Measurements from ENCODE around the gene NCK2.

NCK2 gene

GRCh38 chr2:105809097-105809473 lies 64.4 kb downstream of the NCK2 start:
- in situ Hi-C loops (cut with MboI; ENCODE audit: low pct_unique_long_range_greater_than_20kb, low sequenced_read_pairs, unreplicated experiment): no loop called here
- TF ChIP-seq, protein P1, sequence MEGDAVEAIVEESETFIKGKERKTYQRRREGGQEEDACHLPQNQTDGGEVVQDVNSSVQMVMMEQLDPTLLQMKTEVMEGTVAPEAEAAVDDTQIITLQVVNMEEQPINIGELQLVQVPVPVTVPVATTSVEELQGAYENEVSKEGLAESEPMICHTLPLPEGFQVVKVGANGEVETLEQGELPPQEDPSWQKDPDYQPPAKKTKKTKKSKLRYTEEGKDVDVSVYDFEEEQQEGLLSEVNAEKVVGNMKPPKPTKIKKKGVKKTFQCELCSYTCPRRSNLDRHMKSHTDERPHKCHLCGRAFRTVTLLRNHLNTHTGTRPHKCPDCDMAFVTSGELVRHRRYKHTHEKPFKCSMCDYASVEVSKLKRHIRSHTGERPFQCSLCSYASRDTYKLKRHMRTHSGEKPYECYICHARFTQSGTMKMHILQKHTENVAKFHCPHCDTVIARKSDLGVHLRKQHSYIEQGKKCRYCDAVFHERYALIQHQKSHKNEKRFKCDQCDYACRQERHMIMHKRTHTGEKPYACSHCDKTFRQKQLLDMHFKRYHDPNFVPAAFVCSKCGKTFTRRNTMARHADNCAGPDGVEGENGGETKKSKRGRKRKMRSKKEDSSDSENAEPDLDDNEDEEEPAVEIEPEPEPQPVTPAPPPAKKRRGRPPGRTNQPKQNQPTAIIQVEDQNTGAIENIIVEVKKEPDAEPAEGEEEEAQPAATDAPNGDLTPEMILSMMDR (IDR thresholded peaks at IDR 0.05; ENCODE audit: extremely low read depth, insufficient read depth, missing control alignments): no peak
- DNase-seq (ENCODE audit: low spot score): no peak

- no peak for DNase-seq (ENCODE audit: low spot score)
- TF ChIP-seq, protein P1 (IDR thresholded peaks at IDR 0.05; ENCODE audit: extremely low read depth, insufficient read depth, missing control alignments): no peak
- in situ Hi-C loops (cut with MboI; ENCODE audit: low pct_unique_long_range_greater_than_20kb, low sequenced_read_pairs, unreplicated experiment): no loop called here
These were observed 65.0 kb downstream of the NCK2 start for GRCh38 chr2:105809723-105810122.

GRCh38 chr2:105812180-105813044 lies 67.7 kb downstream of the NCK2 start:
- DNase-seq (ENCODE audit: low spot score): peak; percentile 82
- in situ Hi-C loops (cut with MboI; ENCODE audit: low pct_unique_long_range_greater_than_20kb, low sequenced_read_pairs, unreplicated experiment): no loop called here
- TF ChIP-seq, protein P1 (IDR thresholded peaks at IDR 0.05; ENCODE audit: extremely low read depth, insufficient read depth, missing control alignments): no peak

GRCh38 chr2:105813045-105813315 lies 68.3 kb downstream of the NCK2 start:
- in situ Hi-C loops (cut with MboI; ENCODE audit: low pct_unique_long_range_greater_than_20kb, low sequenced_read_pairs, unreplicated experiment): no loop called here
- TF ChIP-seq, protein P1 (IDR thresholded peaks at IDR 0.05; ENCODE audit: extremely low read depth, insufficient read depth, missing control alignments): no peak
- no peak for DNase-seq (ENCODE audit: low spot score)

- TF ChIP-seq, protein P1 (IDR thresholded peaks at IDR 0.05; ENCODE audit: extremely low read depth, insufficient read depth, missing control alignments): no peak
- no peak for DNase-seq (ENCODE audit: low spot score)
- in situ Hi-C loops (cut with MboI; ENCODE audit: low pct_unique_long_range_greater_than_20kb, low sequenced_read_pairs, unreplicated experiment): no loop called here
These were observed 68.7 kb downstream of the NCK2 start for GRCh38 chr2:105813405-105813804.

DNA sequence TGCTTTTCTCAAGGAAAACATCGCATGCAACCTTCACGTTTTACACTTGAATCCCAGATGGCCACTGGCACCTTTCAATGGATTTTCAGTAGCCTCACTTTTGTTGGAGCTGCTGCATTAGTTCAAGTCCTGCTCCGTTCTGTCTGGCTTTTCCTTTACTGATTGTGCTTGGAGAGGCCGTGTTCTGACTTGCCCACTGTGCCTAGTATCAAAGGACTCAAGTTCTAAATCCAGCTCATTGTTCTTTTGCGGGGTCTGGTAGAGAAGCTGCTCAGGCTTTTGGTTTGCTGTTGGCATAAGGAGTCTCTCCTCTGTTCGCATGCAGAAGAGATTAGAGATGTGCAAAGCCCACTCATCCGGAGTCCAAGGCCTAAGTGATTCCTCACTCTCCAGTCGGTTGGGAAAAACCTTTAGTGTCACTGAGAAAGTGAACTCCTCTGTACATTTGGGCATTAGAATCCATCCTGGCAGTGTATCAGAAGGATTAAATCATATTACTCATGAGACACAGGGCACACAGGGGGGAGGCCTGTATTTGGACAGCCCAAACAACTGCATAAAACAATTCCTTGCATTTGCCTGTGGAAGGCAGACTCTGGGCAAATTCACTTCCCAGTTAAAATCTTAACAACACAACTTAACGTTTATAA lies 69.7 kb downstream of the NCK2 start:
- in situ Hi-C loops (cut with MboI; ENCODE audit: low pct_unique_long_range_greater_than_20kb, low sequenced_read_pairs, unreplicated experiment): no loop called here
- DNase-seq (ENCODE audit: low spot score): no peak
- TF ChIP-seq, protein P1 (IDR thresholded peaks at IDR 0.05; ENCODE audit: extremely low read depth, insufficient read depth, missing control alignments): no peak
